Effector memory CD4-positive, alpha-beta T cell (primary cell): ENCODE measurements around the gene CDH6.

Experiments
- DNase-seq, 3 donors: peaks; one replicate each; pipeline ENCODE4 v3.0.0-alpha.2; 2020
- H3K27ac ChIP-seq: 2 replicates; pipeline ENCODE4 v1.7.0; 2013; ENCODE audit warnings: mild to moderate bottlenecking, low read length, moderate library complexity; ENCODE audit not compliant: insufficient read depth, poor library complexity, severe bottlenecking
- H3K27me3 ChIP-seq: replicated peaks from 2 replicates; pipeline ENCODE4 v1.7.0; 2013; ENCODE audit warnings: mild to moderate bottlenecking, low read length; ENCODE audit not compliant: insufficient read depth, control insufficient read depth, poor library complexity, severe bottlenecking
- H3K36me3 ChIP-seq: 2 replicates; pipeline ENCODE4 v1.7.0; 2013; ENCODE audit warnings: mild to moderate bottlenecking, low read length, moderate library complexity; ENCODE audit not compliant: control insufficient read depth, insufficient read depth
- H3K4me1 ChIP-seq: 2 replicates; pipeline ENCODE4 v1.7.0; 2013; ENCODE audit warnings: low read length, mild to moderate bottlenecking; ENCODE audit not compliant: control insufficient read depth, insufficient read depth, poor library complexity, severe bottlenecking
- H3K4me3 ChIP-seq: 2 replicates; pipeline ENCODE4 v1.7.0; 2013; ENCODE audit warnings: low read length, low read depth, mild to moderate bottlenecking; ENCODE audit not compliant: insufficient read depth, poor library complexity, severe bottlenecking
- H3K9me3 ChIP-seq: 2 replicates; pipeline ENCODE4 v1.7.0; 2013; ENCODE audit warnings: mild to moderate bottlenecking, low read length, moderate library complexity; ENCODE audit not compliant: control insufficient read depth

The CDH6 gene

GRCh38 chr5:31291323-31291854, 97.9 kb downstream of the CDH6 start:
- Histone ChIP-seq H3K36me3 (no peaks in the 10 kb centered on the region), H3K4me1 (no peaks in the 10 kb centered on the region), H3K9me3 (no peaks in the 10 kb centered on the region), H3K4me3 (no peak overlapping the region), H3K27ac (no peak overlapping the region), H3K27me3 (no peaks in the 10 kb centered on the region)
- DNase-seq = no peak

- no peaks in the 10 kb centered on the region for H3K4me1 ChIP-seq
- DNase-seq = no peak
- no peak overlapping the region for H3K27ac ChIP-seq
These were observed 107.0 kb downstream of the CDH6 start for GRCh38 chr5:31300501-31300900.

GRCh38 chr5:31301833-31302232, 108.3 kb downstream of the CDH6 start:
- DNase-seq = no peak
- no peaks in the 10 kb centered on the region for H3K9me3 ChIP-seq
- no peak overlapping the region for H3K27ac ChIP-seq
- no peak overlapping the region for H3K4me3 ChIP-seq
- no peaks in the 10 kb centered on the region for H3K4me1 ChIP-seq
- no peaks in the 10 kb centered on the region for H3K36me3 ChIP-seq
- no peaks in the 10 kb centered on the region for H3K27me3 ChIP-seq

More at GRCh38 chr5:31300501-31300900, 107.0 kb downstream of the CDH6 start:
- Histone ChIP-seq H3K4me3 (no peak overlapping the region), H3K9me3 (no peaks in the 10 kb centered on the region), H3K36me3 (no peaks in the 10 kb centered on the region), H3K27me3 (no peaks in the 10 kb centered on the region)

- no peaks in the 10 kb centered on the region for H3K9me3 ChIP-seq
- H3K36me3 ChIP-seq = no peaks in the 10 kb centered on the region
- no peak overlapping the region for H3K27ac ChIP-seq
- H3K4me1 ChIP-seq = no peaks in the 10 kb centered on the region
- no peak overlapping the region for H3K4me3 ChIP-seq
- no peak for DNase-seq
- no peaks in the 10 kb centered on the region for H3K27me3 ChIP-seq
These were observed 110.2 kb downstream of the CDH6 start for GRCh38 chr5:31303688-31304087.

GRCh38 chr5:31317665-31318064, 124.2 kb downstream of the CDH6 start:
- no peaks in the 10 kb centered on the region for H3K36me3 ChIP-seq
- H3K27ac ChIP-seq = no peak overlapping the region
- no peaks in the 10 kb centered on the region for H3K9me3 ChIP-seq

GRCh38 chr5:31319335-31319734, 125.8 kb downstream of the CDH6 start:
- no peak overlapping the region for H3K4me3 ChIP-seq
- no peaks in the 10 kb centered on the region for H3K4me1 ChIP-seq
- no peaks in the 10 kb centered on the region for H3K36me3 ChIP-seq
- H3K27me3 ChIP-seq = no peaks in the 10 kb centered on the region
- H3K9me3 ChIP-seq = no peaks in the 10 kb centered on the region
- DNase-seq = no peak
- H3K27ac ChIP-seq = no peak overlapping the region

More at GRCh38 chr5:31317665-31318064, 124.2 kb downstream of the CDH6 start:
- H3K4me3 ChIP-seq = no peak overlapping the region
- H3K27me3 ChIP-seq = no peaks in the 10 kb centered on the region
- no peaks in the 10 kb centered on the region for H3K4me1 ChIP-seq
- DNase-seq = no peak

GRCh38 chr5:31322946-31323345, 129.5 kb downstream of the CDH6 start:
- no peak for DNase-seq
- no peaks in the 10 kb centered on the region for H3K4me1 ChIP-seq
- no peak overlapping the region for H3K27ac ChIP-seq
- no peaks in the 10 kb centered on the region for H3K36me3 ChIP-seq
- no peak overlapping the region for H3K4me3 ChIP-seq
- H3K27me3 ChIP-seq = no peaks in the 10 kb centered on the region
- H3K9me3 ChIP-seq = no peaks in the 10 kb centered on the region

- no peak overlapping the region for H3K4me3 ChIP-seq
- no peaks in the 10 kb centered on the region for H3K4me1 ChIP-seq
- no peaks in the 10 kb centered on the region for H3K9me3 ChIP-seq
- H3K27ac ChIP-seq = no peak overlapping the region
- DNase-seq = no peak
- H3K27me3 ChIP-seq = no peaks in the 10 kb centered on the region
- H3K36me3 ChIP-seq = no peaks in the 10 kb centered on the region
These were observed 131.4 kb downstream of the CDH6 start for GRCh38 chr5:31324842-31325241.

GRCh38 chr5:31328040-31328733, 134.7 kb downstream of the CDH6 start:
- H3K36me3 ChIP-seq = no peaks in the 10 kb centered on the region
- H3K4me3 ChIP-seq = no peak overlapping the region
- no peaks in the 10 kb centered on the region for H3K9me3 ChIP-seq
- no peak for DNase-seq
- no peak overlapping the region for H3K27ac ChIP-seq
- no peaks in the 10 kb centered on the region for H3K27me3 ChIP-seq
- H3K4me1 ChIP-seq = no peaks in the 10 kb centered on the region

- Histone ChIP-seq H3K9me3 (no peaks in the 10 kb centered on the region), H3K27me3 (no peaks in the 10 kb centered on the region), H3K27ac (no peak overlapping the region), H3K4me3 (no peak overlapping the region), H3K36me3 (no peaks in the 10 kb centered on the region), H3K4me1 (no peaks in the 10 kb centered on the region)
- no peak for DNase-seq
These were observed 136.2 kb downstream of the CDH6 start for GRCh38 chr5:31329715-31330114.
